ENCODE results near the gene PDYN.

PDYN gene

DNA sequence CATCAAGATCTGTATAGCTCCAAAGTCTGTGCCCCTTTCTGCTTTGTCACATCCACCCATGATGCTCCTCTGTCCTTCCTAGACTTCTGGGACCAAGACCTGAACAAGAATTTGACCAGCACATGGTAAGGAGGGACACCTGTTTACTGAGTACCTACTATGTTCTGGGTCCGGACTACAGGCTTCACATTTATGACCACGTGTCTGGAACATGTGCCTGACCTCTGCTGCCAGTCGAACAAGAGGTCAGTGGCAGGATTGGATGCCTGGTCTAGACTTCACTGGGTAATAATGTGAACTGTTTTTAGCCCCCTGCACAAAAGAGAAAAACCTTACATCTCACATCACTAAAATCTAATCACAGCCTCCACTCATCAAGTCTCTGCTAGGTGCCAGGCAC, 7.3 kb upstream of the PDYN start:
- Histone ChIP-seq H3K4me3 (ENCODE audit: insufficient read depth, low read length, poor library complexity, severe bottlenecking) (no peak overlapping the region), H3K9me2 (replicated peaks; ENCODE audit: insufficient read depth, low read length) (no peaks in the 10 kb centered on the region)

DNA sequence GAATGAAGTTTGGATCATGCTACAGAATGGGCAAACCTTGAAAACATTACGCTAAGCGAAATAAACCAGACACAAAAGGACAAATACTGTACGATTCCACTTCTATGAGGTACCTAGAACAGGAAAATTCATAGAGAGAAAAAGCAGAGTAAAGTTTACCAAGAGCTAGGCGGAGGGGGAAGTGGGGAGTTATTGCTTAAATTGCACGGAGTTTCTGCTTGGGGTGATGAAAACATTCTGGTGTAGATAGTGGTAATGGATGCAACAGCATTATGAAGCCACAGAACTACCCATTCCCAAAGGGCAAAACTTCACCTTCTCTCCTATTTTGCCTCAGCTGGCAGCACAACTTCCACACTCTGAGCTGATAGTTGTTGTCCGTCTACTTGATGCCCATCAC, 6.4 kb upstream of the PDYN start:
- H3F3A ChIP-seq (ENCODE audit: insufficient read depth): no peaks in the 10 kb centered on the region
- H3K4me2 ChIP-seq (ENCODE audit: low read depth, low read length, poor library complexity, severe bottlenecking): no peak overlapping the region
- no peaks in the 10 kb centered on the region for H4K20me1 ChIP-seq (ENCODE audit: low read depth, low read length)
- no peaks in the 10 kb centered on the region for H3K9me3 ChIP-seq (ENCODE audit: insufficient read depth, low read length)
- H3K79me2 ChIP-seq (ENCODE audit: insufficient read depth, low read length): no peaks in the 10 kb centered on the region
- H3K4me3 ChIP-seq (ENCODE audit: insufficient read depth, low read length, poor library complexity, severe bottlenecking): no peak overlapping the region
- no peaks in the 10 kb centered on the region for H3K36me3 ChIP-seq (ENCODE audit: low read length)
- TF ChIP-seq, protein P1, sequence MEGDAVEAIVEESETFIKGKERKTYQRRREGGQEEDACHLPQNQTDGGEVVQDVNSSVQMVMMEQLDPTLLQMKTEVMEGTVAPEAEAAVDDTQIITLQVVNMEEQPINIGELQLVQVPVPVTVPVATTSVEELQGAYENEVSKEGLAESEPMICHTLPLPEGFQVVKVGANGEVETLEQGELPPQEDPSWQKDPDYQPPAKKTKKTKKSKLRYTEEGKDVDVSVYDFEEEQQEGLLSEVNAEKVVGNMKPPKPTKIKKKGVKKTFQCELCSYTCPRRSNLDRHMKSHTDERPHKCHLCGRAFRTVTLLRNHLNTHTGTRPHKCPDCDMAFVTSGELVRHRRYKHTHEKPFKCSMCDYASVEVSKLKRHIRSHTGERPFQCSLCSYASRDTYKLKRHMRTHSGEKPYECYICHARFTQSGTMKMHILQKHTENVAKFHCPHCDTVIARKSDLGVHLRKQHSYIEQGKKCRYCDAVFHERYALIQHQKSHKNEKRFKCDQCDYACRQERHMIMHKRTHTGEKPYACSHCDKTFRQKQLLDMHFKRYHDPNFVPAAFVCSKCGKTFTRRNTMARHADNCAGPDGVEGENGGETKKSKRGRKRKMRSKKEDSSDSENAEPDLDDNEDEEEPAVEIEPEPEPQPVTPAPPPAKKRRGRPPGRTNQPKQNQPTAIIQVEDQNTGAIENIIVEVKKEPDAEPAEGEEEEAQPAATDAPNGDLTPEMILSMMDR (IDR thresholded peaks at IDR 0.05; ENCODE audit: insufficient read depth, low read length, poor library complexity, severe bottlenecking): no peak
- TF ChIP-seq EZH2phosphoT487 (conservative IDR thresholded peaks at IDR 0.05; ENCODE audit: low read length): no peak
- no peak overlapping the region for H3K27ac ChIP-seq (ENCODE audit: low read depth, low read length)
- H2AFZ ChIP-seq (ENCODE audit: low read depth, low read length, severe bottlenecking): no peak overlapping the region
- no peaks in the 10 kb centered on the region for H3K9me2 ChIP-seq (replicated peaks; ENCODE audit: insufficient read depth, low read length)
- no peak overlapping the region for H3K9ac ChIP-seq (ENCODE audit: low read length)
- H3K27me3 ChIP-seq (ENCODE audit: low read length): no peaks in the 10 kb centered on the region

More for the DNA sequence above, 7.3 kb upstream of the PDYN start:
- Histone ChIP-seq H3K4me2 (ENCODE audit: low read depth, low read length, poor library complexity, severe bottlenecking) (no peak overlapping the region), H3K27me3 (ENCODE audit: low read length) (no peaks in the 10 kb centered on the region), H3K36me3 (ENCODE audit: low read length) (no peaks in the 10 kb centered on the region), H3K9me3 (ENCODE audit: insufficient read depth, low read length) (no peaks in the 10 kb centered on the region), H2AFZ (ENCODE audit: low read depth, low read length, severe bottlenecking) (no peak overlapping the region), H3K79me2 (ENCODE audit: insufficient read depth, low read length) (no peaks in the 10 kb centered on the region), H4K20me1 (ENCODE audit: low read depth, low read length) (no peaks in the 10 kb centered on the region), H3K9ac (ENCODE audit: low read length) (no peak overlapping the region), H3F3A (ENCODE audit: insufficient read depth) (no peaks in the 10 kb centered on the region), H3K27ac (ENCODE audit: low read depth, low read length) (no peak overlapping the region)
- TF ChIP-seq EZH2phosphoT487 (conservative IDR thresholded peaks at IDR 0.05; ENCODE audit: low read length): no peak
- TF ChIP-seq, protein P1 (IDR thresholded peaks at IDR 0.05; ENCODE audit: insufficient read depth, low read length, poor library complexity, severe bottlenecking): no peak

DNA sequence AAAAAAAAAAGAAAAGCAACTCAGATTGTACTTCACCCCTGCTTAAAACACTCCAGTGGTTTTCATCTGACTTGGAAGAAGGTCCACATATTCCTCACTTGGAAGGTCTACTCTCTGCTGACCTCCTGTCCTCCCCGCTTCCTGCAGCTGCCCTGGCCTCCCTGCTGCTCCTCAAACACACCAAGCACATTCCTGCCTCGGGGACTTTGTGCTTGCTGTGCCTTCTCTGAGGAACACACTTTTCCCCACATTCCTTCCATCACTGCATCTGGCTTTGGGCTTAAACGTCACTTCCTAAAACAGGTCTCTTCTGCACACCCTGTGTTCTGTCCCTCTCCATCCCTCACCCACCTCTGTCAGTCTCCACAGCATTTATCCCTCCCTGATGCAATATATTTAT, 4.9 kb upstream of the PDYN start:
- Histone ChIP-seq H3K9ac (ENCODE audit: low read length) (no peak overlapping the region), H4K20me1 (ENCODE audit: low read depth, low read length) (no peaks in the 10 kb centered on the region), H2AFZ (ENCODE audit: low read depth, low read length, severe bottlenecking) (no peak overlapping the region), H3K9me2 (replicated peaks; ENCODE audit: insufficient read depth, low read length) (no peaks in the 10 kb centered on the region), H3K4me3 (ENCODE audit: insufficient read depth, low read length, poor library complexity, severe bottlenecking) (no peak overlapping the region), H3K36me3 (ENCODE audit: low read length) (no peaks in the 10 kb centered on the region), H3F3A (ENCODE audit: insufficient read depth) (no peaks in the 10 kb centered on the region), H3K27me3 (ENCODE audit: low read length) (no peaks in the 10 kb centered on the region), H3K27ac (ENCODE audit: low read depth, low read length) (no peak overlapping the region), H3K4me2 (ENCODE audit: low read depth, low read length, poor library complexity, severe bottlenecking) (no peak overlapping the region), H3K9me3 (ENCODE audit: insufficient read depth, low read length) (no peaks in the 10 kb centered on the region), H3K79me2 (ENCODE audit: insufficient read depth, low read length) (no peaks in the 10 kb centered on the region)
- TF ChIP-seq EZH2phosphoT487 (conservative IDR thresholded peaks at IDR 0.05; ENCODE audit: low read length): no peak

DNA sequence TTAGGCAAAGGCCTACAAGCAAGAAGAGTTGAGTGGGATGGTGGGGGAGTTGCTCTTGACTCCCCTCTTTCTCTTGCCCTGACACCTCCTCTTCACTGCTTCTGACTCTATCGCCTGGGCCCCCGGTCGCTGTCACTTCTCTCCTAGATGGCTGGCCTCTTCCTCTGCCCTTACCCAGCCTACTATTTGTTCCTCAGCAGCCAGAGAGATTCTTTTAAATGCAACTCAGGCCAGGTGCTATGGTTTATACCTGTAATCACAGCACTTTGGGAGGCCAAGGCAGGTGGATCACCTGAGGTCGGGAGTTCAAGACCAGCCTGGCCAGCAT, 4.3 kb upstream of the PDYN start:
- no peaks in the 10 kb centered on the region for H3K27me3 ChIP-seq (ENCODE audit: low read length)

More for the DNA sequence above, 4.3 kb upstream of the PDYN start:
- H2AFZ ChIP-seq (ENCODE audit: low read depth, low read length, severe bottlenecking): no peak overlapping the region
- no peak overlapping the region for H3K4me3 ChIP-seq (ENCODE audit: insufficient read depth, low read length, poor library complexity, severe bottlenecking)
- H4K20me1 ChIP-seq (ENCODE audit: low read depth, low read length): no peaks in the 10 kb centered on the region
- no peaks in the 10 kb centered on the region for H3K9me2 ChIP-seq (replicated peaks; ENCODE audit: insufficient read depth, low read length)
- no peaks in the 10 kb centered on the region for H3K36me3 ChIP-seq (ENCODE audit: low read length)
- no peak for TF ChIP-seq EZH2phosphoT487 (conservative IDR thresholded peaks at IDR 0.05; ENCODE audit: low read length)
- TF ChIP-seq, protein P1 (IDR thresholded peaks at IDR 0.05; ENCODE audit: insufficient read depth, low read length, poor library complexity, severe bottlenecking): no peak
- H3K9me3 ChIP-seq (ENCODE audit: insufficient read depth, low read length): no peaks in the 10 kb centered on the region
- H3K4me2 ChIP-seq (ENCODE audit: low read depth, low read length, poor library complexity, severe bottlenecking): no peak overlapping the region
- no peak overlapping the region for H3K9ac ChIP-seq (ENCODE audit: low read length)
- H3F3A ChIP-seq (ENCODE audit: insufficient read depth): no peaks in the 10 kb centered on the region
- H3K27ac ChIP-seq (ENCODE audit: low read depth, low read length): no peak overlapping the region
- no peaks in the 10 kb centered on the region for H3K79me2 ChIP-seq (ENCODE audit: insufficient read depth, low read length)

Data from SU-DHL-6 (cell line).